Astrocyte of the spinal cord (primary cell): ENCODE data around the gene BORCS6.

Experiments used
- DNase-seq: peaks from one replicate; pipeline ENCODE4 v3.0.0; 2011; ENCODE audit warnings: low read depth, low spot score
- H3K4me3 ChIP-seq: 2 replicates; pipeline ENCODE4 v1.5.1; 2011; ENCODE audit warnings: low read depth, mild to moderate bottlenecking, low read length, moderate library complexity
- in situ Hi-C: cut with HindIII; loops from 2 replicates; pipeline ENCODE4 v1.10.0; 2017; ENCODE audit warnings: low sequenced_read_pairs
- TF ChIP-seq, protein P1 (sequence below): IDR thresholded peaks from 2 replicates; pipeline ENCODE4 v1.5.1; 2012; ENCODE audit warnings: low read depth, mild to moderate bottlenecking, low read length, inconsistent platforms

BORCS6 gene

GRCh38 chr17:8210761-8211458 is 20.9 kb upstream of the BORCS6 start:
- no peak for DNase-seq
- TF ChIP-seq, protein P1, sequence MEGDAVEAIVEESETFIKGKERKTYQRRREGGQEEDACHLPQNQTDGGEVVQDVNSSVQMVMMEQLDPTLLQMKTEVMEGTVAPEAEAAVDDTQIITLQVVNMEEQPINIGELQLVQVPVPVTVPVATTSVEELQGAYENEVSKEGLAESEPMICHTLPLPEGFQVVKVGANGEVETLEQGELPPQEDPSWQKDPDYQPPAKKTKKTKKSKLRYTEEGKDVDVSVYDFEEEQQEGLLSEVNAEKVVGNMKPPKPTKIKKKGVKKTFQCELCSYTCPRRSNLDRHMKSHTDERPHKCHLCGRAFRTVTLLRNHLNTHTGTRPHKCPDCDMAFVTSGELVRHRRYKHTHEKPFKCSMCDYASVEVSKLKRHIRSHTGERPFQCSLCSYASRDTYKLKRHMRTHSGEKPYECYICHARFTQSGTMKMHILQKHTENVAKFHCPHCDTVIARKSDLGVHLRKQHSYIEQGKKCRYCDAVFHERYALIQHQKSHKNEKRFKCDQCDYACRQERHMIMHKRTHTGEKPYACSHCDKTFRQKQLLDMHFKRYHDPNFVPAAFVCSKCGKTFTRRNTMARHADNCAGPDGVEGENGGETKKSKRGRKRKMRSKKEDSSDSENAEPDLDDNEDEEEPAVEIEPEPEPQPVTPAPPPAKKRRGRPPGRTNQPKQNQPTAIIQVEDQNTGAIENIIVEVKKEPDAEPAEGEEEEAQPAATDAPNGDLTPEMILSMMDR = no peak
- in situ Hi-C loops = no loop called here
- H3K4me3 ChIP-seq = peak overlapping the region; percentile 85

DNA sequence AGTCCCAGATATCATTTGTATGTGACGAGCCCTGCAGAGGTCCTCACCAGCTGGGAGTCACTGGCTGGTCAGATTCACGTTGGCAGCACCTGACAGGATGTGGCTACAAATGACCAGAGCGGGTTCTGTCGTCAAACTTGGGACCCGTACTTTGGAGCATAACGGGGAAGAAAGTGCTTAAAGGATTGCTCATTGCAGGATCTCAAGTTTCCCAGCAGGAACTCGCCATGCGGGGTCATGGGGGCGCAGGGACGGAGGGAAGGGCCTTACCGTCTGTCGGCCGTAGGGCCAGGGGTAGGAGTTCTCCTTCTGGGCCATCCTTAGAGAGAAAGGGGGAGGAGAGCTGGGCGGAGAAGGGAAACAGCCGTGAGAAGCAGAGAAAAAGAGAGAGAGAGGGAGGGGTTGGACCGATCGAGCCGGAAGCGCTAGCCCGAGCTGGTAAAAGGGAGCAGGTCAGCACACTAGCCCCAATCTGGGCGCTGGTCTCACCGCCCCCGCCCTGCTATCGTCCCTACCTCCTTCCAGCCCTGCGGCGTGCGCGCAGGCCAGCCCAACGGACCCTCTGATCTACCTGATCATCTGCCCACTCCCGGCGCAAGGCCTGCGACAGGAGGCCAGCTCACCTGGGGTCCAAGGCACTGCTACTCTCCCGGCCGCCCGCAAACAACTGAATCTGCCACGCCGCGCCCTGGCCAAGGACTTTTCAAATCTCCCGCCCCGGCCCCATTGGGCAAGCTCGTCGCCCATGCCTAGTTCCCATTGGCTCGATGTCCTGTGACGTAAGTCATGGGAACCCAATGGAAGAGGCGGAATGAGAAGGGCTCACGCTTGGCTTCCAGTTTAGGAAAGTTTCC is 20.2 kb upstream of the BORCS6 start, which contains the start of gene AURKB:
TSS of gene AURKB (minus strand) at position 669 of the 854 bp plus-strand sequence. CDS start at position 318, 351 bp downstream.
- in situ Hi-C loops = no loop called here
- peak within 1 kb of the TSS; percentile 85 for H3K4me3 ChIP-seq
- TF ChIP-seq, protein P1 = no peak
- peak; percentile 96 for DNase-seq

DNA sequence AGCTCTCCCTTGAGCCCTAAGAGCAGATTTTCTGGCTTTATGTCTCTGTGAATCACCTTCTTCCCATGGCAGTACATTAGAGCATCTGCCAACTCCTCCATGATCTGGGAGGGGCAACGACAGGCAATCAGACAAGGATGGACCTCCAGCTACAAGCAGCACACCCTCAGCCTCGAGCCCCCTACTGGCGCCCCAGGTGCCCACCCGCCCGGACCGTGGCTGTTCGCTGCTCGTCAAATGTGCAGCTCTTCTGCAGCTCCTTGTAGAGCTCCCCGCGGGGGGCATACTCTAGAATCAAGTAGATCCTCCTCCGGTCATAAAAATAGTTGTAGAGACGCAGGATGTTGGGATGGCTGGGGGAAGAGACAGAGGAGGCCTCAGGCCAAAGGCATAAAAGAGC is 16.6 kb upstream of the BORCS6 start:
- TF ChIP-seq, protein P1 = no peak
- DNase-seq = no peak
- no peak overlapping the region for H3K4me3 ChIP-seq
- in situ Hi-C loops = no loop called here

DNA sequence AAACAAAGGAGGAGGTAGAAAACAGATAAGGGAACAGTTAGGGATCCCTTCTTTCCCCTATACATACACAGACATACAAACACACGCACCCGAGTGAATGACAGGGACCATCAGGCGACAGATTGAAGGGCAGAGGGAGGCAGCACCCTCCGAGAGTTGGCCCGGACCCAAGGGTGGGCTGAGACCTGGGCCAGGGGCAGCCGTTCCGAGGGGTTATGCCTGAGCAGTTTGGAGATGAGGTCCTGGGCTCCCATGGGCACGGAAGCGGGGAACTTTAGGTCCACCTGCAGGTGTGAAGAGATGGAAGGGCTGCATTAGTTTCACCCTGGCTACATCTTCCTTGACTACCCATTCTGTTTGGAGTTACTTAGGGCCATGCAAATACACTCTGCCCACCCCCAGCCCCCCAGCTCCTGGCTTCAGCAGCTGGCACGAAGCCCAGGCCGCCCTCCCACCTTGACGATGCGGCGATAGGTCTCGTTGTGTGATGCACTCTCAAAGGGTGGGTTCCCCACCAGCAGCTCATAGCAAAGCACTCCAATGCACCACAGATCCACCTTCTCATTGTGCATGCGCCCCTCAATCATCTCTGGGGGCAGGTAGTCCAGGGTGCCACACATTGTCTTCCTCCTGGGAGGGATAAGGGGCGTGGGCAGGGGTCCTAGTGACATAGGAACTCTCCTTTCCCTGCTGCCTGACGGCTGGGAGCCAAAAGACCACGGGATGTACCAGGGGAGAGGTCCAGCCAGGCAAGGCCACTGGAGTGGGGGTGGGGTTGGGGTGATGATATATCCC is 15.0 kb upstream of the BORCS6 start:
- no peak for DNase-seq
- TF ChIP-seq, protein P1 = no peak
- in situ Hi-C loops = no loop called here
- no peak overlapping the region for H3K4me3 ChIP-seq

GRCh38 chr17:8192070-8192815 is 2.3 kb upstream of the BORCS6 start:
- TF ChIP-seq, protein P1 = no peak
- H3K4me3 ChIP-seq = peak overlapping the region; percentile 35
- DNase-seq = peak; percentile 92
- in situ Hi-C loops = no loop called here
